ELF-1 (cell line): ENCODE measurements around the gene COLEC11.
"Not testable (repeated sequence)": the region's sequence is repeated elsewhere in the genome, so short reads cannot be mapped to it uniquely, and the experiment has no call there.

Experiments used
- DNase-seq: peaks from one replicate; pipeline ENCODE4 v3.0.0-alpha.2; 2016; ENCODE audit warnings: low read depth, low spot score

Gene COLEC11

DNA sequence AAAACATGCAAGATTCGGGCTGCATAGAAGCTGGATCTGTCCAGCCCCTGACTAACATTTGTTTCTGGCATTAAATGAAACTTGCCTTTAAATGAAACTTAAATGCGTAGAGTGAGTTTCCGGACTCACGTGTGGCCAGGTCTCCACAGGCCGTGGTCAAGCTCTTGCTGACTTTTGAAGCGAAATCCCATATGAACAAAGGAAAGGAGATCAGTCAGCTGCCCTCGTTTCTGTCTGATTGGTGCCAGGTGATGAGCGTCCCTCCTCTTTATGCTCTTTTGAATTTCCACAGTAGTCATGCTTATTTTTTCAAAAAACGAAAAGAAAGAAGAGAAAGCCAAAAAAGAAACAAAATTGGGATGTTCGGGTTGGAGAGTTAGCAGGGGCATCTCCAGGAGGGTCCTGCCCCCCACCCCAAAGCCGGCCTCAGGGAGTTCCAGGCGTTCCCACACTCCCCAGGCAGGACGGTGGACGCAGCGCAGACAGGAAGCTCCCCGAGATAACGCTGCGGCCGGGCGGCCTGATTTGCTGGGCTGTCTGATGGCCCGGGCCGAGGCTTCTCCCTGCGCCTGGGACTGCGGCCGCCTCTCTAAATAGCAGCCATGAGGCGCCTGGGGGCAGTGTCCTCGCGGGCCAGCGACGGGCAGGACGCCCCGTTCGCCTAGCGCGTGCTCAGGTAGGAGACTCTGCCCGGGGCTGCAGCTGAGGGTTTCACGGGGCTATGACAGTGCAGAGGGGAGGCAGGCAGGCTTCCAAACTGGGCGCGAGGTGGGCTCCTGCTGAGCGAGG is at the start of gene COLEC11:
Gene COLEC11 (plus strand): TSS at position 620 of the 789 bp plus-strand sequence. CDS start 9,229 bp downstream, outside the sequence.
- peak; percentile 84 for DNase-seq

DNA sequence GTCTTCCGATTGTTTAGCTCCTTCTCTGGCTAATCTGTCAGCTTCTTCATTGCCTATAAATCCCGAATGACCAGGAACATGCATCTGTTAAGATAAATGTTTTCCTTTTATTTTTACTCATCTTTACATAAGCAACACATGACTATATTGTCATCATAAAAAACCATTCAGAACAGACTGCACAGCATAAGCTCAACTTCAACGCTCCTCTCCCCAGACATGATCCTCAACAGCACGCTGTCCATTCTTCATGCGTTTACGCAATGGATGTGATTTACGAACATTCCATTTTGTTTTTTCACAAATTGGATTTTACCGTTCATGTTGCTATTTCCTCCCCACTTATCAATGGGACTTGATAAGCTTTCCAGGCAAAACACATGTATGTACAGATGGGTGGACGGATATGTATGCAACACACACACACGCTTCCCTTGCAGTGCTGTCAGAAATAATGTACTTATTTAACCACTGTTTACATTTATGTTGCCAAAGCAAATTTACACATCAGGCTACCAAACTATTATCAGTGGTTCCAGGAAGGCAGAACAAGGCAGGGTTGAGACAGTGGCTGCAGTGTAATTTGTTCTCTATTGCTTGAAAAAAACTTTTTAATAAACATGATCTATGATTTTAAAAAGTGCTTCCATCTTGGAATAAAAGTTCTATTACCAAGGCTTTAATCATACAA is 49.0 kb upstream of the COLEC11 start:
- no peak for DNase-seq

DNA sequence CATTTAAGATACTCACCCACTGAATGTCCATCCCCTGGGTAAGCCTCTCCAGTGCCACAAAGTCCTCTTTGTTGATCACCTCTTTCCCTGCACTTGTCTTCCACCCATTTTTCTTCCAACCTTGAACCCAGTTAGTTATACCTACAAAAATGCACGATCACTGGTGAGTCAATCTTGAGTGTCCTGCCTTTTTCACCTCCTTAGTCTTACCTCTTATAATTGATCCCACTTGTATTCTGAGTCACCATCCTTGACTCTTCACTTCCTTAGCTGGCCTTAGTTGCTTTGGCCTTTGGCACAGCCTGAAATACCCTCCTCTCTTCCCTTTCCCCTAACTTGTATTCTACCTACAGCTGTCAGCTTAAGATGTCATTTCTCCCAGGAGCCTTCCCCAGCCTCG is 47.0 kb upstream of the COLEC11 start:
- DNase-seq: no peak

DNA sequence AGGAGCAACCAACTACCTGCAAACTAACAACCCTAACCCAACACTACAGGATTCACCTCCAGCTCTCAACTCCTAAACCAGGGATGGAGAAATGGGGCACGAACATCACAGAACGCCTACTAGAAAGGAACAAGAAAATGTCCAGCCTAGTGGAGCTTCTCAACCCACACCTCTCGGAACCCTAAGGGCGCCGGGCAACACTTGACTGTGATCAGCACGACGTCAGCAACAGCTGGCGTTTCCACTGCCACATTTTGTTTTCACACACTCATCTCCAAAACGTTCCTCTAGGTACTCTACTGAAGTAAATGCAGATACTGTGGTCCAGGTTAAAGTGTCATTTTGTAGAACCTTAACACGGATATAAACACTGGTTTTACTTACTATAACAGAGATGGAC is 41.0 kb upstream of the COLEC11 start:
- DNase-seq: no peak

DNA sequence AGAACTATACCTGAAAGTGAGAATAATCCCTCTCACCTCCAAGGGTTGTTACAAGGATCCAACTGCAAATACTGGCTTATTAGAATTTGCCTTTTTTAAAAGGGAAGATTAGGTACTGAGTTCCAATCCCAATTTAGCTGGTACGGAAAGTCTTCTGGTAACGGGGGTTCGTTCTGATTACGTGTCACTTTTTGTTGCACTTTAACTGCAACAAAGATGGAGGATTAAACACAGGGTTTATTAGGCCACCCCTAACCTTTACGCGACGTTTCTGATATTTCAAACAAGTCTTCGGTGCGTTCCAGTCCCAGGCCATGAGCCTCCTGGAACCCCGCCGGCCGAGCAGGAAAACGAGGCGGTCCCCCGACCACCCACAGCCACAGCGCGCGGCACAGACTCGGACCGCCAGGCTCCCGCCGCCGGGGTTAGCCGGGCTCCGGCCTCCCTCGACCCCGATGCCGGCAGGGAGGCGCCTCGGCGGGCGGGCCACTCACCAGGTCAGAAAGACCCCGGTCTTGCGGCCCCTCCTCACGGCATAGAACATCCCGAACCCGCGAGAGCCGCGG is 37.2 kb upstream of the COLEC11 start:
- no peak for DNase-seq

DNA sequence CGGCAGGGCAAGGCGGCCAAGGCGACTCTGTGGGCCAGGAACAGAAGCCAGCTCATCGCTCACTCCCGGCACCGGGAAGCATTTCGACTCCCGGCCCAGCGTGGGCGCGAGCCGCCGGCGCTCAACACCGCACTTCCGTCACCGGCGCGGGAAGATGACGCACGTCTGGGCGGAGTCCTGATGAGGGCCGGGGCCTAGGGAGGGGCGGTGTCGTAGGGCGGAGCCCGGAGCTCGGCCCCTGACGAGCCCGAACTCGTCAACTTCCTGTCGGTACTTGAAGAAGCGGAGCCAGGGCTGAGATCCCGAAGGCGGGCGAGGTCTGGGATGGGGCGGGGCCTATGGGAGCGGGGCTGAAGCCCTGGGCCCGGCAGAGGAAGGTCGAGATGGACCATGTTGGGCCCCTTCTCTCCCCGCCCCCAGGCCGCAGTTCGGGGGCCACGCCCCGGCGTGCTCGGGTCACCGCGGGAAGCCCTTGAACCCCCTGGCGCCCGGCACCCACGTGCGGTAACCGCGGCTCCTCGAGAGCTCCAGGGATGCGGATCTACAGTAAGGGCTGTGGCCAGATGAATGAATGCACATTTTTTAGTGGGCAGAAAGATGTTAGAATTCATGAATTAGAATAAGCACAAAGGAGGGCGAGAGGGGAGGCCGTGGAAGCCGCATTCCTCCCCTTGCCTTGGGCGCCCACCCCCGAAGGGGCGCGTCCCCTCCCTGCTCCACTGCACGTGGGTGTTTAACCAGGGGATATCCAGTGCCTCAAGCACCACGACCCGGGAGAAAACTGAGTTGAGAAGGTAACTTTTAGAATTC is 36.5 kb upstream of the COLEC11 start, which contains the start of gene RNASEH1:
Gene RNASEH1 (minus strand): TSS at position 129 of the 810 bp plus-strand sequence. CDS start 73 bp downstream, at position 56.
- DNase-seq: peak; percentile 100

DNA sequence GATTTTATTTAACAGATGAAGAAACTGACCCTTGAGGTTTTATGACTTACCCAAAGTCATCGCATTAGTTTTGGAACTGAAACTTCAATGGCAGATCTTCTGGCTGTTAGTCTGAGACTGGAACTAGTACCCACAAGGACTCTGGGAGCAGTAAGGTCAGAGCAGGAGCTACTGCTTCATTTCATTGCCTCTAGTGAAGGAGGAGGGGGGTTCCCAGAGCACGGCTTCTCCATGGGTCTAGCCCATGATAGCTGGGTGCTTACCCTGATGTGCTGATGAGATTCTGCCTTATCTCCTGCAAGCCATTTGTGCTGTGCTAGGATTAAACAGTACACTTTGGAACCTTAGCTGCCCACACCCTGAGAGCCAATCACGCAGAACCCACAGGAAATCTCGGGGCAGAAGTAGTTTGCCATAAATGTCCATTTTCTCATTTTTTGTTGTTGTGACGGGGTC is 31.4 kb upstream of the COLEC11 start:
- DNase-seq: no peak

DNA sequence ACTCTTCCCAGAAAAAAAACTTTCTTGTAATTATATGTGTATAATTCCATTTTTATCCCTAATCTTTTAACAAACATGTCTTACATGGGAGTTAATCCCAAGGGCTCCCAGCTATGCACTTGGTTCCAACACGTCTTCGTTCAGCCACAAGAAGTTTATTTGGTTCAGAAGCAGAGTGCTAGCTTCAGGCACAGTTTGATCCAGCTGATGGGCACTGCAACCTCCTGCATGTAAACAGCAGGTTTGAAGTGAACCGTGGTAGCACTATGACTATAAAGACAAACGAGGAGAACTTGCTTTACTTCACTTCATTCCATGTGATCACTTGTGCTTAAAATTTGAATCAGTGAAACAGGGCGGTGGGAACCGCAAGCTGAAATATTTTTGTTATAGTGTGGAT is 29.8 kb upstream of the COLEC11 start:
- no peak for DNase-seq

DNA sequence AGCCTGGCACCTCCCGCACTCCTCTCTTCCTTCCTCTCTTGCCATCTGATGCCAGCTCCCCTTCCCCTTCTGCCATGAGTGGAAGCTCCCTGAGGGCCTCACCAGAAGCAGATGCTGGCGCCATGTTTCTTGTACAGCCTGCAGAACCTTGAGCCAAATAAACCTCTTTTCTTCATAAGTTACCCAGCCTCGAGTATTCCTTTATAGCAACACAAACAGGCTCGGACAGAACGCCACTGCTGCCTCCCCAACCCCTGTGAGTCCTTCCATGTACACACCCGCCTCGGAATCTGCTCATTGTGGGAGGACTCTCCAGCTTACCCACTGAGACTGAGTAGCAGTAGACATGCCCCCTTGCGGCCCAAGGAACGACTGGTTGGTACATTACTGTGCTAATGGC is 28.1 kb upstream of the COLEC11 start:
- DNase-seq: no peak

DNA sequence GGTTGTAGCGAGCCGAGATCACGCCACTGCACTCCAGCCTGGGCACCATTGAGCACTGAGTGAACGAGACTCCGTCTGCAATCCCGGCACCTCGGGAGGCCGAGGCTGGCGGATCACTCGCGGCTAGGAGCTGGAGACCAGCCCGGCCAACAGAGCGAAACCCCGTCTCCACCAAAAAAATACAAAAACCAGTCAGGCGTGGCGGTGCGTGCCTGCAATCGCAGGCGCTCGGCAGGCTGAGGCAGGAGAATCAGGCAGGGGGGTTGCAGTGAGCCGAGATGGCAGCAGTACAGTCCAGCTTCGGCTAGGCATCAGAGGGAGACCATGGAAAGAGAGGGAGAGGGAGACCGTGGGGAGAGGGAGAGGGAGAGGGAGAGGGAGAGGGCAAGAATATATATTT is 25.3 kb upstream of the COLEC11 start:
- DNase-seq: not testable (repeated sequence)

DNA sequence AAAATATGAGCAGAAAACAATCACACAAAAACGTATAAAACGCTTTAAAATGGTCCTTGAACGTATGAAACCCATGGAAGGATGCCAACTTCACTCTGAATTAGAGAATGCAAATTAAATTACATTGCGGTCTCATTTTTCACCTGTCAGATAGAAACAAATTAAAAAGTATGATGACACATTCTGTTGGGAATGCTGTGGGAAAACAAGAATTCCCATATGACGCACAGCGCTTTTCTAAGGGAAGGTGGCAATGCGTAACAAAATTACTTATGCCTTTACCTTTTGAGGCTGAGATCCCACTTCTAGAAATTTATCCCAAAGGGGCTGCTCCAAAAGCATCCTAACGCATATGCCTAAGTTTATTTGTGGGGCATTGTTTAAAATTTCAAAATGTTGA is 23.6 kb upstream of the COLEC11 start:
- no peak for DNase-seq

DNA sequence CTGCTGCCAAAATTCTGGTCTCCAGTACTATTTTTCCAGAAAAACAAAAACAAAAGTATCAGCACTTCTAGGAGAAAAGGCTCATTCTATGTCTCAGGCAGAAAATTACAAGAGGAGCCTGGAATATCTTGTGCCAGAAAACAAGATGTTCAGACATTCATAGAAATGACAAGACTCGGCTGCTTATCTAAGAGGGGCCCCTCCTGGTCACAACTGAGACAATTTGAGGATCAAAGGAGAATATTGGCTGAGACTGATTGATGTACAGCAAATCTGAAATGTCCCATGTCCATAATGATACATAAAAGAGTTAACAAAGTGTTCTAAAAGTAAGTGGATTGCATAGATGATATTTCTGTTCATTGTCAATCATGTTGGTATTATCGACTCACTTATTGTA is 22.3 kb upstream of the COLEC11 start:
- DNase-seq: no peak

DNA sequence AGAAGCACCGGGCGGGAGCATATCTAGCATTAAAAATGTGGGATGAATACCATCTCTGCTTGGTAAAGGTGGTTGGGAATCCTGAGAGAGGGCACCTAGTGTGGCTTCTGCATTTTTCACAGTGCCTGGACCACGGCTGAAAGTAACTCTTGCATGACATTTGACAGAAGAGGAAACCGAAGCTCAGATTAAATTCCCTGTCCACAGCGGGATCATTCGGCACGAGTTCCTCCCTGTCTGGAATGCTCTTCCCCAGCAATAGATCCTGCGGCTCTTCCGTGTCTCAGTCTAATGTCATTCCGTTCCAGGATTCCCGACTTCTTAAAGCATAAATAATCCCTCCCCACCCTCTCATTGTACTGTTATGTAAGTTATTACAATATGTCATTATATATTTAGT is 20.8 kb upstream of the COLEC11 start:
- DNase-seq: no peak

DNA sequence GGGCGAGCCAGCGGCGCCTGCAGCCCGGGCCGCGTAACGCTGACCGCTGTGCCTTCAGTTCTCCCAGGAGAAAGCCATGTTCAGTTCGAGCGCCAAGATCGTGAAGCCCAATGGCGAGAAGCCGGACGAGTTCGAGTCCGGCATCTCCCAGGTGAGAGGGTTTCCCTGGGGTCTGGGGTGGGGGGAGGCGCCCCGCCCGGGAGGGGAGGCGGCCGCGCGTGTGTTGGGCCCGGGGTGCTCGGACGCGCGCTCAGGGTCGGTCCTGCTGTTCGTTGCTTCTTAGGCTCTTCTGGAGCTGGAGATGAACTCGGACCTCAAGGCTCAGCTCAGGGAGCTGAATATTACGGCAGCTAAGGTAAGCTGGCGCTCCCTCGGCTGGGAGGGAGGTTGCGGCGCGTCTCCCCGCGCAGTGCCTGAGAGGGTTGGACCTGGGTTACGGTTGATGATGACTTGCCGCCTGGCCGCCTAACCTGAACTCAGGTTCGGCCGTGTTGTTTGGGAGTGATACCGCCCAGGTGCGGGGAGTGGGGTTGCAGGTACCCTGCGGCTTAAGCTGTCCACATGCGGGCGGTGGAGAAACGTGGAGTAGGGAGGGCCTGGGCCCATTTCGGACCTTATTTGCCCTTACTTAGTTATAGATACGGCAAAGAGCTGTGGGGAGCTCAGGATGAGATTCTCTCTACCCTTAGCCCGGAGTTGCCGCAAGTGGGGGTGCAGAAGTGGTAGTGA is 19.2 kb upstream of the COLEC11 start:
- DNase-seq: peak; percentile 37

DNA sequence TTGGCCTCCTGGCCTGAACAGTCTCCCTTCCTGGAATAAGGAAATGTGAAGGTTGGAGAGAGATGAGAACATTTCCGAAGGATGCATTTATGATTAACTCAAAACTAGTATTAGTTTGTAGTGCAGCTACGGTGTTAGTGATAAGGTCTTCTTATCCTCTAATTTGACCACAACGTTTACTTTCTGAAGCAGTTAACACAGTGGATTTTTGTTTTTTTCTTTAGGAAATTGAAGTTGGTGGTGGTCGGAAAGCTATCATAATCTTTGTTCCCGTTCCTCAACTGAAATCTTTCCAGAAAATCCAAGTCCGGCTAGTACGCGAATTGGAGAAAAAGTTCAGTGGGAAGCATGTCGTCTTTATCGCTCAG is 18.7 kb upstream of the COLEC11 start:
- DNase-seq: not testable (repeated sequence)

DNA sequence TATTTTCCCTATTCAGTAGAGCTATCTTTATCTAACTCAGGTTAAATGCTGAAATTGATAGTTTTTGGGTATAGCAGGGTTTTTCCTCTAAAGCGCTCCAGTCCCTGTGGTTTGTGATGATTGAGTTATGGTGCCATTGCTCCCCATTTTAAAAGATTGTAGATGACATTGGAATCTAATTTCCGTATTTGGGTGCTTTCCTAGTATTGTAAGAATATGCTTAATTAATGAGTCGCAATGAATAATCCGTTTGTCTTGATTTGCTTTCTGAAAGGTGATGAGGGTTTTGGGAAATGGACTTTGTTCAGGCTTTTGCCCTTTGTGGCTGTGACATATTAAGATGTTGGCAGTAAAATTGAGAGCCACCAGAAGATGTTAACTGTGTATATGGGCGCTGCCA is 15.9 kb upstream of the COLEC11 start:
- no peak for DNase-seq

DNA sequence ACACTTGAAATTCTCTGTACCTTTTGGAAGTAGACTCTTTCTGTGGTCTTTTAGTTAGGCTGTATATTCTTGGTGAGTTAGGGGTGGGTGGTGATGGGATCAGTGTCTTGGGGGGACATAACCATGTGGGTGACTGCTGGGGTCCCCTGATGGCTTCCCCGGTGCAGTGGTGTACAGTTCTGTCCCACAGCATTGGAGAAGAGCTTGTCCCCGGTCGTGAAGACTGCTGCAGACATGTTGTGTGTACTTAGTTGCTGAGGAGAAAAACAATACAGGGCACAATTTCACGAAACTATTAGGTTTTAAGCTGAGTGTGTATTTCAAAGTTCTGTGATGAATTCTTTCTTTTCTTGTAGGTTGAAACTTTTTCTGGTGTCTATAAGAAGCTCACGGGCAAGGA is 14.5 kb upstream of the COLEC11 start:
- no peak for DNase-seq

DNA sequence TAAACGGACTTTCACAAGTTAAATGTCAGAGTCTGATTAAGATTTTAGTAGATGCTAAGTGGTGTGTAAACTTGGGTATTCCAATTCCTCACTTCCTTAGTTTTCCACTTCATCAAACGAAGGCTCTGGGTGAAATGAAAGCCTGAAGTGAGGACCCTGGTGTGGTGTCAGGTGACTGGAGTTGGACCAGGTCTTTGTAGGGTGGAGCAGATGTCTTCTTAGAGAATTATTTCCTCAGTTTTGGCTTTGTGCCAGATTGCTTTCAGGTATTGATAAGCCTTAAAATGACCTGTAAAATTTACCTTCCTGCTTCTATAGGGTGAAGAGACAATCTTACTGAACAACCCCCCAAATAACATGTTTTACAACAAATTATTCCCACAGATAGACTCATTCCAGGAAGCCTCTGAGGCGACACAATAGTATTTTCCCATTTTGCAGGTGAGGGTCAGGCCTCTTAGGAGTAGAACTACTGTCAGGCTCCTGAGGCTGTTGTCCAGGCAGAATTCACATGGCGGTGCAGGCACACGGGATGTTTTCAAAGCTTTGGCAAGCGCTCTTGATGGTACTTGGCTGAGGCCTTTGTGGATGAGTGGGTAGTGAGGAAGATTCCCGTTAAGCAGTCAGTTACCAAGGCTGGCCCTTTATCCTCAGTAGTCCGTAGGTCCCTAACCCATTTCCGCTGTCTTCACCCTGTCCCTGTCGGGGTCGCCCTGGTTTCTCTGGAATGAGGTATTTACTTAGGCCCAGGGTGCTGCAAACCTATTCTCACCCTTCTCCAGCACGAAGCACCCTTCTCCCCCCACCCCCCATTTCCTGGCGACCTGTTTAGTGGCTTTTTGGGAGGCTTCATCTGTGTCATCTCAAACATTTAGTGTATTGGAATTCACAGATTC is 13.3 kb upstream of the COLEC11 start:
- DNase-seq: no peak

DNA sequence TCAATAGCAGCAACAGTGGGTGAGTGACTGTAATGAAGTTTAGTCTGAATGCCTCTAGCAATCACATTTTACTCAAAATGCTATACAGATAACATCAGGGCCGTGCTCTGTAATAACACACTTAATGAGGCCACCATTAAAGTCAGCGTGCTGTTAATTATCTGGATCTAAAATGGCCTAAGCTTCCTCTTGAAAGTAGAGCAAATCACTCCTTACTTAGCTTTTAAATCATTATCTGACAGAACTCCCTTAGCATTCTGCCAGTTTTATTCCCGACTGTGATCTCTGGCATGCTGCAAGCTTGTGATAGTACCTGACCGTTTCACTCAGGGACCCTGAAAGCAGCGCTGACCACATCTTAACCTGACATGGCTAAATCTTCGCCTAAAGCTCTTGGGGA is 10.8 kb upstream of the COLEC11 start:
- no peak for DNase-seq

DNA sequence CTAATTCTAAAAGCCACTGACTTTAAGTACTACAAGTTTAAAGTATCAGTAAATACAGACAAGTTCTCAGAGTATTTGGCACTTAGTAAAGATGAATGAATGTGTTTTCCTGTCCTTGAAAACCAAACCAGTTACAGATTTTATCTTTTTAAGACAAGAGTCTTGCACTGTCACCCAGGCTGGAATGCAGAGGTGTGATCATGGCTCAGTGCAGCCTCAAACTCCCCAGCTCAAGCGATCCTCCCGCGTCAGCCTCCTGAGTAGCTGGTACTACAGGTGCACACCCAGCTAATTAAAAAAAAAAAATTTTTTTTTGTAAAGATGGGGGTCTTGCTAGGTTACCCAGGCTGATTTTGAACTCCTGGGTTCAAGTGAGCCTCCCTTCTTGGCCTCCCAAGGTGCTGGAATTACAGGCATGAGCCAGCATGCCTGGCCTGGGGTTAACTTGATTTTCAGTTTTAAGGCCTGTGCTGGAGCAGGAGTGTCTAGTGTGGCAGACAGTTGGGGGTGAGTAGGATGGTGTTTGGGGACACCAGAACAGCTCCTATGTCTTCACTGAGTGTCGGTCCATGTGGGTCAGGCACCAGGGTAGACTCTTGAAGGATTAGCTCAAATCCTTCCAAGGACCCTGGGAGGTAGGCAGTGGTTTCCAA is 10.2 kb upstream of the COLEC11 start:
- DNase-seq: no peak
